Mucosa of descending colon (tissue), 3 donors: ENCODE measurements around the gene B4GALNT3. TPM values are rescaled to one million over a fixed set of nuclear protein-coding genes. Genes with fewer than 3 reads are reported as not detected.
"Not testable (repeated sequence)": the region's sequence is repeated elsewhere in the genome, so short reads cannot be mapped to it uniquely, and the experiment has no call there.

Experiments
- ATAC-seq: fragments of 200-7000 bp; cut with Tn5 transposase; one replicate; pipeline ENCODE4 v1.9.1; 2020; ENCODE audit warnings: mild to moderate bottlenecking, moderate library complexity
- DNase-seq, 3 donors: peaks; one replicate each; pipeline ENCODE4 v3.0.0-alpha.2; 2020
- H3K36me3 ChIP-seq: fragments of 200-600 bp; one replicate; pipeline ENCODE4 v1.8.0; 2021; ENCODE audit warnings: low read depth, mild to moderate bottlenecking
- H3K4me1 ChIP-seq: fragments of 200-600 bp; one replicate; pipeline ENCODE4 v1.8.0; 2021; ENCODE audit warnings: low read depth, mild to moderate bottlenecking
- H3K4me3 ChIP-seq: fragments of 200-600 bp; one replicate; pipeline ENCODE4 v1.8.0; 2021; ENCODE audit warnings: mild to moderate bottlenecking
- H3K9me3 ChIP-seq: fragments of 200-600 bp; one replicate; pipeline ENCODE4 v1.8.0; 2021; ENCODE audit warnings: mild to moderate bottlenecking
- CTCF ChIP-seq: fragments of 200-600 bp; IDR thresholded peaks from one replicate; pipeline ENCODE4 v1.8.0; 2022; ENCODE audit warnings: antibody characterized with exemption, mild to moderate bottlenecking
- intact Hi-C, 2 donors: fragments of 100-400 bp; cut with DNase I in 1 of 2; cut with micrococcal nuclease in 1 of 2; formaldehyde crosslinking; loops; one replicate each; pipeline versions ENCODE4 v1.11.0 to v1.11.1; 2022; cut with DNase I, micrococcal nuclease
- long read RNA-seq, 2 donors: library from polyadenylated mRNA; unstranded; transcript quantifications; one replicate each; pipeline ENCODE4 v2.0.0, GENCODE V29; 2019 to 2021
- total RNA-seq, 3 donors: library from RNA; stranded (reverse); fragmentation: NEBNext Ultra II Directional in 2 of 3; extraction: Animal tissue kit (Norgen Biotek cat#: 25700) in 2 of 3; gene quantifications; one replicate each; pipeline versions ENCODE4 v1.2.1 to v1.2.4, GENCODE V29; 2021 to 2023
- donor health status: DM: no; HTN: no; CAD: no; lungs with moderate emphysema.
- donor health status: DM: no; HTN: no; CAD: no.
- donor health status: DM: no; HTN: yes; CAD: no.

B4GALNT3 gene
- total RNA-seq = 100 to 1,000 TPM in 1 of 3 donors, 10 to 100 TPM in 2; 62.9 to 134 (median 94.9) TPM
- long read RNA-seq, donor 1, full-length matches to known transcripts = 9 of 48 reads
- long read RNA-seq, donor 1, partial matches to known transcripts = 18 of 48 reads
- long read RNA-seq, donor 1, other reads (novel, unspliced or antisense) = 21 of 48 reads
- long read RNA-seq, donor 2, partial matches to known transcripts = 5 of 8 reads
- long read RNA-seq, donor 2, other reads (novel, unspliced or antisense) = 3 of 8 reads

- Histone ChIP-seq H3K36me3 (no peaks in the 10 kb centered on the region), H3K4me3 (peak within 1 kb of the TSS; percentile 54), H3K4me1 (peaks cover 16% of the 10 kb centered on the region), H3K9me3 (no peaks in the 10 kb centered on the region)
- intact Hi-C loops = no loop called here
- ATAC-seq (peak; percentile 83), DNase-seq (peak; percentile 70 to 89 (median 74))
- no peak for TF ChIP-seq CTCF
Observed at GRCh38 chr12:459430-460258, at the start of gene B4GALNT3. Gene B4GALNT3, plus strand, starts transcription at chr12:459939. Its CDS starts 438 bp downstream, at chr12:460377.

GRCh38 chr12:414859-415258, 44.9 kb upstream of the B4GALNT3 start:
- ATAC-seq (no peak), DNase-seq (no peak)
- Histone ChIP-seq H3K9me3 (no peaks in the 10 kb centered on the region), H3K4me1 (no peaks in the 10 kb centered on the region), H3K4me3 (no peak overlapping the region), H3K36me3 (no peaks in the 10 kb centered on the region)
- TF ChIP-seq CTCF = no peak
- intact Hi-C loops = no loop called here

GRCh38 chr12:418432-418831, 41.3 kb upstream of the B4GALNT3 start:
- ATAC-seq = no peak
- no peaks in the 10 kb centered on the region for H3K36me3 ChIP-seq
- no peak for TF ChIP-seq CTCF
- H3K4me1 ChIP-seq = no peaks in the 10 kb centered on the region
- H3K4me3 ChIP-seq = no peak overlapping the region
- intact Hi-C loops = no loop called here
- no peaks in the 10 kb centered on the region for H3K9me3 ChIP-seq
- no peak for DNase-seq

- ATAC-seq (no peak), DNase-seq (no peak)
- intact Hi-C loops = no loop called here
- no peak for TF ChIP-seq CTCF
- Histone ChIP-seq H3K4me3 (no peak overlapping the region), H3K9me3 (no peaks in the 10 kb centered on the region), H3K4me1 (no peaks in the 10 kb centered on the region), H3K36me3 (no peaks in the 10 kb centered on the region)
Observed at GRCh38 chr12:422526-422925, 37.2 kb upstream of the B4GALNT3 start.

GRCh38 chr12:435737-436136, 24.0 kb upstream of the B4GALNT3 start:
- DNase-seq, H3K4me3 ChIP-seq, H3K4me1 ChIP-seq, intact Hi-C loops, H3K36me3 ChIP-seq, ATAC-seq, H3K9me3 ChIP-seq: not testable (repeated sequence)

- DNase-seq = peak in 1 of 3 donors; percentile 80
- intact Hi-C loops = loop anchor here in 1 of 2 donors (5.0 kb wide), 1 partner anchor 105 kb away; no protein-coding TSS in a partner anchor
Observed at GRCh38 chr12:442235-442884, 17.4 kb upstream of the B4GALNT3 start.

More at GRCh38 chr12:442235-442884, 17.4 kb upstream of the B4GALNT3 start:
- H3K36me3 ChIP-seq = no peaks in the 10 kb centered on the region
- H3K9me3 ChIP-seq = no peaks in the 10 kb centered on the region
- peak; percentile 65 for ATAC-seq
- no peak overlapping the region for H3K4me3 ChIP-seq
- H3K4me1 ChIP-seq = no peaks in the 10 kb centered on the region
- peak; percentile 50 for TF ChIP-seq CTCF
